ENCODE results near the gene POU6F2.

The POU6F2 gene

DNA sequence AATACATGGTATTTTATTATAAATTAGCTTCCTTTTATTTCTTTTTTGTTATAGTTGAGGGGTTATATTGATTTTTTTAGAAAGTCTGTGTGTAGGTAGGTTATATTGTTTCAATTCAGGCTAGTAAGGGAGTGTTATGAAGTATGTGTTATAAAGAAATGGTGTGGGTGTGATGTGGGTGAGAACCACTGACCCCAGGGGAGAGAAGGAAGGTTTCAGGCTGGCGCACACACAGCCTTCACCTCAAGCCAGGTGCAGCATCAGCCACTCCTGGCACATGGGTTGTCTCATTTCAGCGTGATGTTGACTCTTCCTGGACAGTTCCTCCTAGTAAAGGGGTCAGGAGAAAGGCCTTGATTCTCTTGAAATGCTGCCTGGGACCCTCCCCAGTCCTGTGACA, 291.3 kb downstream of the POU6F2 start:
- no peaks in the 10 kb centered on the region for H3K9me3 ChIP-seq (ENCODE audit: control insufficient read depth, low read length)
- H3K36me3 ChIP-seq (ENCODE audit: control insufficient read depth, insufficient read depth, low read length): no peaks in the 10 kb centered on the region
- no peaks in the 10 kb centered on the region for H3K4me1 ChIP-seq (ENCODE audit: control insufficient read depth, insufficient read depth, low read length, poor library complexity, severe bottlenecking)
- DNase-seq: no peak
- no peak overlapping the region for H3K27ac ChIP-seq (ENCODE audit: insufficient read depth, low read length, poor library complexity, severe bottlenecking)
- no peak overlapping the region for H3K4me3 ChIP-seq (ENCODE audit: insufficient read depth, low read depth, low read length, poor library complexity, severe bottlenecking)
- no peaks in the 10 kb centered on the region for H3K27me3 ChIP-seq (replicated peaks; ENCODE audit: control insufficient read depth, insufficient read depth, low read length, poor library complexity, severe bottlenecking)

DNA sequence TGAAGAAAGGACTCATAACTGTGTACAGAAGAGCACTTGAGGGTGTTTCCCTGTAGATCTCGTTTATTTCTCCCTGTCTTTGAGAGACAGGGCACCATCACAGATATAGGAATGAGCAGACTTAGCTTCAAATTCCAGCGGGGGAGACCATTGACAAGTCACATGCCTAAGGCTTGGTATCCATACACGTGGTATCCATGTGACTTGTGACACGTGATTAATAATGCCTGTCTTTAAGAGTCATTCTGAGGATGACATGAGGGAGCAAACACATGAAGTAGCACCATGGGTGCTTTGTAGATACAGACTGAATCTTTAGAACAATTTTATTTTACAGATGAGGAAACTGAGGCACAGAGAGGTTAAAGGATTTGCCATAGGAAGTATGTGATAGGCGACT, 292.3 kb downstream of the POU6F2 start:
- no peaks in the 10 kb centered on the region for H3K36me3 ChIP-seq (ENCODE audit: control insufficient read depth, insufficient read depth, low read length)
- no peaks in the 10 kb centered on the region for H3K4me1 ChIP-seq (ENCODE audit: control insufficient read depth, insufficient read depth, low read length, poor library complexity, severe bottlenecking)
- no peaks in the 10 kb centered on the region for H3K27me3 ChIP-seq (replicated peaks; ENCODE audit: control insufficient read depth, insufficient read depth, low read length, poor library complexity, severe bottlenecking)
- H3K27ac ChIP-seq (ENCODE audit: insufficient read depth, low read length, poor library complexity, severe bottlenecking): no peak overlapping the region
- H3K4me3 ChIP-seq (ENCODE audit: insufficient read depth, low read depth, low read length, poor library complexity, severe bottlenecking): no peak overlapping the region
- H3K9me3 ChIP-seq (ENCODE audit: control insufficient read depth, low read length): no peaks in the 10 kb centered on the region
- DNase-seq: no peak

DNA sequence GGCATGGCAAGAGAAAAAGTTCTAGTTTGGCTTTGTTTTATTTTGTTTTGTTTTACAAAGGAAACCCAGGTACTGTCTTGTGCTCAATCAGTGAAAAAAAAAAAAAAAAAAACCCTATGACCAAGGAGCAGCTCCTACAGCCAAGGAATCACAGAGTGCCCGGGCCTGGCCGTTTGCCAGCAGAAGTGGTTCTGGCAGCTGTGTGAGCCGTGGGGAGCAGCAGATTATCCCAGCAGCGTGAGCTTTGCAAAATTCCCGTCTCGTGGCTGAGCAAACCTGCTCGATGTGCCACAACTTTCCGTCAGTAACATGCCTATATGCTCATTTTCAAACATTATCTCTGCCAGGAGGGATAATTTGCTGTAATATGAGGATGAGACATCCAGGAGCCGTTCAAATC, 293.7 kb downstream of the POU6F2 start:
- Histone ChIP-seq H3K4me1 (ENCODE audit: control insufficient read depth, insufficient read depth, low read length, poor library complexity, severe bottlenecking) (no peaks in the 10 kb centered on the region), H3K9me3 (ENCODE audit: control insufficient read depth, low read length) (no peaks in the 10 kb centered on the region), H3K4me3 (ENCODE audit: insufficient read depth, low read depth, low read length, poor library complexity, severe bottlenecking) (no peak overlapping the region), H3K27ac (ENCODE audit: insufficient read depth, low read length, poor library complexity, severe bottlenecking) (no peak overlapping the region), H3K27me3 (replicated peaks; ENCODE audit: control insufficient read depth, insufficient read depth, low read length, poor library complexity, severe bottlenecking) (no peaks in the 10 kb centered on the region), H3K36me3 (ENCODE audit: control insufficient read depth, insufficient read depth, low read length) (no peaks in the 10 kb centered on the region)
- DNase-seq: no peak

DNA sequence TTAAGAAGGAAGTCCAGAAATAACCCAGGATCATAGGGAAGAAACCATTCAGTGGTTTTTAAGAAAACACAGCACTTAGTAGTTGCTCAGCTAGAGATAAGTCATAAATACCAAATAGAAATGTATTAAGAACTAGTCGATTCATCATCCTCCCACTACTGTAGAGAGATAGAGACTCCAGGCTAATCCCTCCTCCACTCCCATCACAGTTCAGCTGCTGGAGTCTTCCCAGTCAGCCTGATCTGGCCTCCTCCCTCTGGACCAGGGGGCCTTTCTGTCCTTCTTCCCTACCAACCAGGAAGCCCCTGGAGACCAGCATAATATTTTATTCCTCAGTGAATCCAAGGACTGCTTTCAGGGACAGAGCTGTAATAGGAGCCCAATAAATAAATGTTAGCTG, 294.4 kb downstream of the POU6F2 start:
- H3K27me3 ChIP-seq (replicated peaks; ENCODE audit: control insufficient read depth, insufficient read depth, low read length, poor library complexity, severe bottlenecking): no peaks in the 10 kb centered on the region
- no peak for DNase-seq
- no peak overlapping the region for H3K4me3 ChIP-seq (ENCODE audit: insufficient read depth, low read depth, low read length, poor library complexity, severe bottlenecking)
- no peaks in the 10 kb centered on the region for H3K9me3 ChIP-seq (ENCODE audit: control insufficient read depth, low read length)
- no peak overlapping the region for H3K27ac ChIP-seq (ENCODE audit: insufficient read depth, low read length, poor library complexity, severe bottlenecking)
- H3K4me1 ChIP-seq (ENCODE audit: control insufficient read depth, insufficient read depth, low read length, poor library complexity, severe bottlenecking): no peaks in the 10 kb centered on the region
- H3K36me3 ChIP-seq (ENCODE audit: control insufficient read depth, insufficient read depth, low read length): no peaks in the 10 kb centered on the region

DNA sequence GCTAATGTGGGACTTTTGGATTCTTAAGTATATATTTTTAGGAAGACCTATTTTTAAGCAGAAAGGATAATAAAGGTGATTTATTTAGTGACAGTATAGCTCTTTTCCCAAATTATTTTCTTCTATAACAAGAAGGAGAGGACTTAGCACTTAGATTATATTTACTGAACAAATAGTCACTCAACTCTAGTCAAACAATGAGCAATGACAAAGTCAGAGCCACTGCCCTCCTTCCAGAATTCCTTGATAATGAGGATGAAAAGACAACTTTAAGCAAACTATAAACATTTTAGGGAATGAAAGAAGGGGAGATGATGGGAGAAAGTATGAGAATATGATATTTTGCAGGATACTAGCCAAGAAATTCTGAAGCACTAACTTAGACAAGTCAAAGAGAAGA, 295.0 kb downstream of the POU6F2 start:
- no peak overlapping the region for H3K4me3 ChIP-seq (ENCODE audit: insufficient read depth, low read depth, low read length, poor library complexity, severe bottlenecking)
- no peaks in the 10 kb centered on the region for H3K9me3 ChIP-seq (ENCODE audit: control insufficient read depth, low read length)
- H3K36me3 ChIP-seq (ENCODE audit: control insufficient read depth, insufficient read depth, low read length): no peaks in the 10 kb centered on the region
- DNase-seq: no peak
- no peaks in the 10 kb centered on the region for H3K27me3 ChIP-seq (replicated peaks; ENCODE audit: control insufficient read depth, insufficient read depth, low read length, poor library complexity, severe bottlenecking)
- no peaks in the 10 kb centered on the region for H3K4me1 ChIP-seq (ENCODE audit: control insufficient read depth, insufficient read depth, low read length, poor library complexity, severe bottlenecking)
- no peak overlapping the region for H3K27ac ChIP-seq (ENCODE audit: insufficient read depth, low read length, poor library complexity, severe bottlenecking)

DNA sequence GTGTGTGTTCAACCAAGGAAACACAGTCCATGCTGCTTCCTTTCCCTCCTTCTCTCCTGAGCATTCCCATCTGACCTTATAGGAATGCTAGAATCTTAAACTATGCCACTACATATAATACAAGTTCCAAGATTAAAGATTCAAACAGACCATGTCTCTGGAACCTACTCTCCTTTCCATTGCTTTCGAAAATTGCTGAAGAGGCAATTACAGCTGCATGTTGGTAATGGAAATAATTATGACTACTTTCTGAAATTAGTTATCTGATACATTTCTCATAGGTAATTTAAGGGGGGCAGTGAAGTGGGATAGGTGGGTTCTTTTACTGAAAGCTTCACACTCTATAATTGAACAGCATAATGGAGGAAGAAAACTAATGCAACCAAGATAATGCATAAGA, 302.6 kb downstream of the POU6F2 start:
- no peaks in the 10 kb centered on the region for H3K4me1 ChIP-seq (ENCODE audit: control insufficient read depth, insufficient read depth, low read length, poor library complexity, severe bottlenecking)
- no peak for DNase-seq
- H3K36me3 ChIP-seq (ENCODE audit: control insufficient read depth, insufficient read depth, low read length): no peaks in the 10 kb centered on the region

DNA sequence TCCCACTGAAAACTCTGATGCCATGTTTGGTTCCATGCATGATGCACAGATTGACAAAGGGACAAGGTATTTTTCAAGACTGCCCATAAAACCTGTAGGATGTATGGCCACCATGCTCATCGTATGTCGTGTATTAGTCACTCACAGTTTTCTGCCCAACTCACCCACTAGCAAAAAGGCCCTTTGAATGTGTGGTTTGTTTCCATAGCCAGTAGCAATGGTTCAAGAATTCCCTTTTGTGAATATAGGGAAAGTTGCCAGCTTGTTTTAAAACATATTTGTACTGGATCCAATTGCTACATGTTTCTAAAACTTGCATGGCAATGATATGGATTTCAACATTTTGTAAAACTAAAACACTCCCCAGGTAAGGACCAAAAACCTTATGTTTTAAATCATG, 307.5 kb downstream of the POU6F2 start:
- DNase-seq: no peak
- no peak overlapping the region for H3K27ac ChIP-seq (ENCODE audit: insufficient read depth, low read length, poor library complexity, severe bottlenecking)
- H3K27me3 ChIP-seq (replicated peaks; ENCODE audit: control insufficient read depth, insufficient read depth, low read length, poor library complexity, severe bottlenecking): no peaks in the 10 kb centered on the region
- H3K4me3 ChIP-seq (ENCODE audit: insufficient read depth, low read depth, low read length, poor library complexity, severe bottlenecking): no peak overlapping the region
- H3K4me1 ChIP-seq (ENCODE audit: control insufficient read depth, insufficient read depth, low read length, poor library complexity, severe bottlenecking): no peaks in the 10 kb centered on the region
- no peaks in the 10 kb centered on the region for H3K9me3 ChIP-seq (ENCODE audit: control insufficient read depth, low read length)
- H3K36me3 ChIP-seq (ENCODE audit: control insufficient read depth, insufficient read depth, low read length): no peaks in the 10 kb centered on the region

More for the DNA sequence above, 302.6 kb downstream of the POU6F2 start:
- H3K4me3 ChIP-seq (ENCODE audit: insufficient read depth, low read depth, low read length, poor library complexity, severe bottlenecking): no peak overlapping the region
- H3K27ac ChIP-seq (ENCODE audit: insufficient read depth, low read length, poor library complexity, severe bottlenecking): no peak overlapping the region
- H3K9me3 ChIP-seq (ENCODE audit: control insufficient read depth, low read length): no peaks in the 10 kb centered on the region
- no peaks in the 10 kb centered on the region for H3K27me3 ChIP-seq (replicated peaks; ENCODE audit: control insufficient read depth, insufficient read depth, low read length, poor library complexity, severe bottlenecking)

DNA sequence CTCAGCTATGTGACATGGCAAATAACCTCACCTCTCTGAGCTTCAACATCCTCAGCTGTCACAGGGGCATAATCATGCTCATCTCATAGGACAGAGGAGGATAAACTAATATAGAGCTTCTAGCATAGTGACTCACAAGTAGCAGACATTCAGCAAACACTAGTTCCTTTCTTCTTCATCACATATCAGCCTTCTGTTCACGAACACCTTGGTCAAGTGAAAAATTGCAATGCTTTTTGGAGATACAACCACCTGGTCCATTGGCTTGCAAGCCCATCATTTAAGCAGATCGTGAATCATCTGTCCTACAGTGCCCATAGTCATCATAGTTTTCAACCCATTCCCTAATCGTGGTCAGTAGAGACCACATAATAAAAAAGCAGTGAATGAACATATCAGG, 310.6 kb downstream of the POU6F2 start:
- Histone ChIP-seq H3K4me1 (ENCODE audit: control insufficient read depth, insufficient read depth, low read length, poor library complexity, severe bottlenecking) (no peaks in the 10 kb centered on the region), H3K9me3 (ENCODE audit: control insufficient read depth, low read length) (no peaks in the 10 kb centered on the region), H3K27ac (ENCODE audit: insufficient read depth, low read length, poor library complexity, severe bottlenecking) (no peak overlapping the region), H3K27me3 (replicated peaks; ENCODE audit: control insufficient read depth, insufficient read depth, low read length, poor library complexity, severe bottlenecking) (no peaks in the 10 kb centered on the region), H3K36me3 (ENCODE audit: control insufficient read depth, insufficient read depth, low read length) (no peaks in the 10 kb centered on the region), H3K4me3 (ENCODE audit: insufficient read depth, low read depth, low read length, poor library complexity, severe bottlenecking) (no peak overlapping the region)
- no peak for DNase-seq

DNA sequence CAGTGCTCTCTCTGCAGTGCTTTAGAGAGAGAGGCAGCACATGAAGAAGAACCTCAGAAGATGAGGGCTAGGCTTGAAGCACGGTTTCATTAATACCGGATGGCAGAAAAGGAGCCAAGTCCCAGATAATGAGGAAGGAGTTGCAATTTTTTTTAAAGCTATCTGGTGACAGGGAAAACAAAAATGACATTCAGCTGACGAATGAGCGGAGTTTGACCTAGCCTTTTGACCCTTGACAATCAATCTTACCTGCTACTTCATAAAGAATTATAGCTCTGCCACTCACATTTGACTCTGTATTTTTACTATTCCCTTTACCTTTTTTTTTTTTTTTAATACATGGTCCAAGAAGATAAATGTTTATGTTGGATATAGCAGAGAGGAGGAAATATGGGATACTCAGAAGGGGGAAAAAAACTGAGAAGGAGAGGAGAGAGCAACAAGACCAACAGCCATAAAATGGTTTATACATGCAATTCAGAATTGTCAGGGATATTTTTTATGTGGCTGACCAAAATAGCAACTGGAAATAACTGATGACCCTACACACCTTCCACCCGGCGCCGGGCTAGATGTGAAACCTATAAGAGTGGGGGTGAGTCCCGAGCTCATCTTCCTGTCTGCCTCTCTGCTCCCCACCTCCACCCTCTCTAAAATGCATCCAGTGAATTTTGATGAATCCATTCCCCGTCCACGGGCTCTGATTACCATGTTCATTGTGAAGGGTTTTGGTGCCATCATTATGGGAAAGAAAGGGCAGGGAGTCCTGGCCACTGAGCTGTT, 314.1 kb downstream of the POU6F2 start:
- DNase-seq: no peak
- Histone ChIP-seq H3K9me3 (ENCODE audit: control insufficient read depth, low read length) (no peaks in the 10 kb centered on the region), H3K4me3 (ENCODE audit: insufficient read depth, low read depth, low read length, poor library complexity, severe bottlenecking) (no peak overlapping the region), H3K4me1 (ENCODE audit: control insufficient read depth, insufficient read depth, low read length, poor library complexity, severe bottlenecking) (no peaks in the 10 kb centered on the region), H3K27ac (ENCODE audit: insufficient read depth, low read length, poor library complexity, severe bottlenecking) (no peak overlapping the region), H3K27me3 (replicated peaks; ENCODE audit: control insufficient read depth, insufficient read depth, low read length, poor library complexity, severe bottlenecking) (no peaks in the 10 kb centered on the region), H3K36me3 (ENCODE audit: control insufficient read depth, insufficient read depth, low read length) (no peaks in the 10 kb centered on the region)

DNA sequence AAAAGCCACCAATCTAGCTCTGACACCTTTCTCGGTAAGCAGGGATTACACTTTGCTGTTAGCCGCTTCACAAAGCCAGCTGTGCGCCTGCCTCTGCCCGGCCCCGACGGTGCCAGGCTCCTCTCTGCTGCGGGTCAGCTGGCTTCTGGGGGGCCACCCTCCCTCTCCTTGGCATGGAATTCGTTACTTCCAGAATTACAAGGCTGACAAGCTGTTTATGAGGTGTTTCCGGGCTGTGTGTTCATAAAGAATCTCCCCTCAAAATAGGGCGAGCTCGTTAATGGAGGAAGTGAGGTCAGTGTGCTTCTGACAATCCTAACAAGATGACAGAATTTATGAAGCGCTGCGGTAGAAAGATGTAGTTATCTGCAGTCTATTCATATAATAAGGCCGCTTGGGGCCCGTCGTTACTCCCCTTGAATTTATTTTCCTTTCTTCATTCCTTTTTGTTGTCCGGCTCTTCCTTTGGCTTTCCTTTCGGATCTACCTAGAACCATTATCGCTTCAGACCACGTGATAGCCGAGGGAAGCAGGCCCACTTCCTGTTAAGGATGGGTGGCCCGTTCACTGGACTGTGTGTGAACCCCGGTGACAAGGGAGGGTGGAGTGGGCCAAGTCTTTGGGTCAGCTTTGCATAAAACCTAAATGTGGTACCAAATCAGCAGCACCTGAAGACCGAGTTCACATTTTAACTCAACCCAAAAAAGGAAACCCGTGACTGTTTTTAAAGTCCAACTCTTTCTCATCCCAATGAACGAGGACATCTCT, 315.5 kb downstream of the POU6F2 start:
- Histone ChIP-seq H3K27ac (ENCODE audit: insufficient read depth, low read length, poor library complexity, severe bottlenecking) (no peak overlapping the region), H3K9me3 (ENCODE audit: control insufficient read depth, low read length) (no peaks in the 10 kb centered on the region), H3K27me3 (replicated peaks; ENCODE audit: control insufficient read depth, insufficient read depth, low read length, poor library complexity, severe bottlenecking) (no peaks in the 10 kb centered on the region), H3K4me1 (ENCODE audit: control insufficient read depth, insufficient read depth, low read length, poor library complexity, severe bottlenecking) (no peaks in the 10 kb centered on the region), H3K4me3 (ENCODE audit: insufficient read depth, low read depth, low read length, poor library complexity, severe bottlenecking) (no peak overlapping the region), H3K36me3 (ENCODE audit: control insufficient read depth, insufficient read depth, low read length) (no peaks in the 10 kb centered on the region)
- DNase-seq: no peak
